Measurements from ENCODE around the gene MRPL33. TPM values are rescaled to one million over a fixed set of nuclear protein-coding genes. Genes with fewer than 3 reads are reported as not detected.

MRPL33 gene
- total RNA-seq, 1 experiment from 2014 or later: 66.8 TPM

DNA sequence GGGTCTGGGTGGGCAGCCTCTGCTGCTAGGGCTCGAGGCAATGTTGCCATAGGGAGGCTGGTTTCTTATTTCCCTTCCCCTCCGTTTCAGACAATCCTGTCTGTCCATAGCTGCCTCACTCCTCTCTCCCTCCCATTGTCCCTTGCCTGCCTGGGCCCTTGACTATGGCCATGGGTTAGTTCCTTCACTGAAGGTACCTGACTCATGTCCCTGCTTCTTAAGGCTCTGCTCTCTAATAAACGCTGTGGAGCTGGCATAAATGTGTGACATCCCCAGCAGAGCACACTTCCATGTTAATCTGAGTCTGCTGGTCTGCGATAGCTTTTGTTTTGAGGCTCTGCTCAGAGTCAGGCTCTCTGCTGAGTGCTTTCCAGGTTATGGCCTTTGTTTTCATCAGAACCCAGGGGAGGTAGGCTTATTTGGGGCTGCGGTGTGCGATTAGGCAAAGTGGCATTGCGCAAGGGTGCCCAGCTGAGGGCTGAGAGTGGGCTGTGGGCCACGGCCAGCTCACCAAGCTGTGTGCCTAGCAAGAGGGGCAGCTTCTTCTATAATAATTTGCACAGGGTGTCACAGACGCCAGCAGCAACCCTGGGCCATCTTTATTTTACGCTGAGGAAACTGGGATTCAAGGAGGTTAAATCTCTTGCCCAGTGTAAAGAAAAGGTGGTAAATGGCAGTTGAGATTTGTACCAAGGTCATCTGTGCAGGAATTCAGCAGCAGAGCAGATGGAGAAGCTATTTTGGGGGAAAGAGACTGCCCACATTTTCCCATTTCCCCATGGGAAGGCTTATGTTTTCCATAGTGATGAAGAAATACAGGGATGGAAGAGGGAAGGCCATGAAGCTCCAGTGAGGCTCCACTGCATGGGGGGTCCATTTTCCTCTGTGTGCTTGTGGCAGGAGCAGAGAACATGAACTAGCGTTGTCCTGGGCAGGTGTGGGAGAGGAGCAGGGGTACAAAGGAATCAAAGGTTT is 25.6 kb downstream of the MRPL33 start:
- Mint-ChIP-seq H3K4me3 (no peak overlapping the region), H3K27ac (peak overlapping the region in 2 of 3 experiments; percentile 18 to 73; a peak in 3 of 7 replicates), H3K27me3 (ENCODE audit: low read depth) (peaks cover 11% of the 10 kb centered on the region), H3K36me3 (ENCODE audit: insufficient read depth in 1 of 3, low read depth in 3 of 3) (no peaks in the 10 kb centered on the region), H3K9me3 (no peaks in the 10 kb centered on the region; a peak in 1 of 5 replicates), H3K4me1 (peaks cover 0 to 6% of the 10 kb centered on the region in 2 experiments; a peak in 3 of 4 replicates)
- Histone ChIP-seq H3K23me2 (ENCODE audit: insufficient read length, low read depth, low read length, poor library complexity, severe bottlenecking) (no peaks in the 10 kb centered on the region), H3K9ac (ENCODE audit: extremely low read depth, insufficient read length, low read length) (no peak overlapping the region), H3K27me3 (ENCODE audit: insufficient read depth, low read length) (no peaks in the 10 kb centered on the region), H3K4me2 (ENCODE audit: insufficient read depth, insufficient read length, low read length) (no peak overlapping the region), H3K9me3 (ENCODE audit: control insufficient read depth, low read depth, low read length) (no peaks in the 10 kb centered on the region), H3K14ac (ENCODE audit: insufficient read depth, low read length) (no peak overlapping the region; the same call in 1 of the 2 replicates), H4K91ac (ENCODE audit: insufficient read length, low read depth, low read length) (no peak overlapping the region), H2AK5ac (ENCODE audit: insufficient read length, low read length) (no peak overlapping the region), H3K56ac (ENCODE audit: insufficient read length, low read depth, low read length) (no peak overlapping the region), H3K27ac (ENCODE audit: insufficient read length, low read depth, low read length) (no peak overlapping the region), H2BK5ac (ENCODE audit: insufficient read length, low read length) (no peak overlapping the region), H3T11ph (ENCODE audit: low read length) (no peak overlapping the region), H2BK12ac (ENCODE audit: insufficient read length, low read depth, low read length) (no peak overlapping the region), H3K23ac (ENCODE audit: insufficient read length, low read depth, low read length) (no peak overlapping the region), H2BK15ac (ENCODE audit: low read depth, low read length) (no peak overlapping the region), H4K8ac (replicated peaks; ENCODE audit: insufficient read length, low read depth, low read length) (no peak overlapping the region), H3K79me1 (ENCODE audit: insufficient read depth, low read depth, low read length, poor library complexity, severe bottlenecking) (no peaks in the 10 kb centered on the region), H3K4ac (ENCODE audit: low read depth, low read length) (no peak overlapping the region), H3K4me1 (ENCODE audit: insufficient read depth, low read length) (no peaks in the 10 kb centered on the region), H2AFZ (ENCODE audit: low read length) (no peak overlapping the region), H3K18ac (ENCODE audit: insufficient read length, low read depth, low read length) (no peak overlapping the region), H2BK20ac (ENCODE audit: low read depth, low read length, poor library complexity, severe bottlenecking) (no peak overlapping the region), H3K79me2 (ENCODE audit: insufficient read depth, low read length) (no peaks in the 10 kb centered on the region), H4K5ac (ENCODE audit: insufficient read length, low read depth, low read length) (no peak overlapping the region), H2BK120ac (ENCODE audit: low read depth, low read length, poor library complexity, severe bottlenecking) (no peak overlapping the region), H4K20me1 (ENCODE audit: control insufficient read depth, insufficient read depth, insufficient read length) (no peaks in the 10 kb centered on the region)
- WGBS (ENCODE audit: extremely low coverage, insufficient read length, low lambda C conversion rate): no CpG with 5 or more reads among the region's 11 CpGs
- TF ChIP-seq, protein P1, sequence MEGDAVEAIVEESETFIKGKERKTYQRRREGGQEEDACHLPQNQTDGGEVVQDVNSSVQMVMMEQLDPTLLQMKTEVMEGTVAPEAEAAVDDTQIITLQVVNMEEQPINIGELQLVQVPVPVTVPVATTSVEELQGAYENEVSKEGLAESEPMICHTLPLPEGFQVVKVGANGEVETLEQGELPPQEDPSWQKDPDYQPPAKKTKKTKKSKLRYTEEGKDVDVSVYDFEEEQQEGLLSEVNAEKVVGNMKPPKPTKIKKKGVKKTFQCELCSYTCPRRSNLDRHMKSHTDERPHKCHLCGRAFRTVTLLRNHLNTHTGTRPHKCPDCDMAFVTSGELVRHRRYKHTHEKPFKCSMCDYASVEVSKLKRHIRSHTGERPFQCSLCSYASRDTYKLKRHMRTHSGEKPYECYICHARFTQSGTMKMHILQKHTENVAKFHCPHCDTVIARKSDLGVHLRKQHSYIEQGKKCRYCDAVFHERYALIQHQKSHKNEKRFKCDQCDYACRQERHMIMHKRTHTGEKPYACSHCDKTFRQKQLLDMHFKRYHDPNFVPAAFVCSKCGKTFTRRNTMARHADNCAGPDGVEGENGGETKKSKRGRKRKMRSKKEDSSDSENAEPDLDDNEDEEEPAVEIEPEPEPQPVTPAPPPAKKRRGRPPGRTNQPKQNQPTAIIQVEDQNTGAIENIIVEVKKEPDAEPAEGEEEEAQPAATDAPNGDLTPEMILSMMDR (conservative IDR thresholded peaks at IDR 0.05): no peak
- no peak for DNase-seq

Measured in H9 (cell line).